ENCODE data around the gene USP25.

Gene USP25

DNA sequence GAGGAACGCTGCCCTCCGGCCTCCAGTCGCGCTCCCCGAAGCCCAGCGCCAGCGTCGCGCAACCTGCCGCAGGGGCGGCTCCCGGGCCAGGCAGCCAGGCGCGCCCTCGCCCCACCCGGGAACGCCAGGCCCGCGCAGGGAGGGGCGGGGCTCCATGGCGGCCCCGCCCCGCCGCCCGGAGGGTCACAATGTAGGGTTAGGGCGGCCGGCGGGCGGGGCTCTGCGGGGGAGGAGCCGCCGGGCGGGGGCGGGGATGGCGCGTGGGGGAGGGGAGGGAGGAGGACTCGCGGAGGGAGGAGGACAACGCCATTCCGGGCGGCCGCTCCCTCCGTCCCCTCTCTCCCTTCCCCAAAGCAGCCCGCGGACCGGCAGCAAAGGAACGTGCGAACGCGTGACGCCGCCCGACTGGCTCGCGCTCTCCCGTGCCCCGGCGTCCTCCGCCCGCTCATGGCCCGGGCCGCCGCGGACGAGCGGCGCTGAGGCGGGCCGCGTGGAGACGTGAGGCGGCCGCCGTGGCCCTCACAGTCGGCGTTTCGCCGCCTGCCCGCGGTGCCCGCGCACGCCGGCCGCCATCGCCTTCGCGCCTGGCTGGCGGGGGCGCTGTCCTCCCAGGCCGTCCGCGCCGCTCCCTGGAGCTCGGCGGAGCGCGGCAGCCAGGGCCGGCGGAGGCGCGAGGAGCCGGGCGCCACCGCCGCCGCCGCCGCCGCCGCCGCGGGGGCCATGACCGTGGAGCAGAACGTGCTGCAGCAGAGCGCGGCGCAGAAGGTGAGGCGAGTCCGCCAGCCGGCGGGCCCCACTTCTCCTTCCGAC, at the start of gene USP25:
Gene USP25 (plus strand): TSS at position 309 of the 810 bp plus-strand sequence. CDS start 412 bp downstream, at position 721.
- DNase-seq, result no peak

- no peak for DNase-seq
These were observed 47.4 kb upstream of the USP25 start for GRCh38 chr21:15682186-15682895.

DNA sequence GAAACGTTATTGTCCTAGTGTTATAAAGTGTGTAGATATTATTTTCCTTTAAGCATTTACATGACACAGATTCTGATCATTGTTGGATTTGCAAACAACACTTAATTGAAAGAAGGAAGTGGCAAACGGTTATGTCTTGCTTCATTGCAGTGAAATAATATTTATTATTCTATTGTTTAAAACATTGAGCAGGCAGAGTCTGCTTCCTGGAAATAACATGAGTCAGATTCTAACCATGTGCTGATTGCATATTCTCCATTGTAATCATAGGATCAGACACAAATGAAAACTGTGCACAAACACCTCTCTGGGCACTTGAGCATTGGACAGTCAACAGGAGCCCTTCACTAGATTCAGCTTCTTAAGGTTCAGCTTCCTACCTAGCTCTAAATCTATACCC, 46.8 kb upstream of the USP25 start:
- DNase-seq, result no peak

GRCh38 chr21:15686506-15686905, 43.3 kb upstream of the USP25 start:
- no peak for DNase-seq

- DNase-seq, result no peak
These were observed 42.6 kb upstream of the USP25 start for GRCh38 chr21:15687208-15687607.

- no peak for DNase-seq
These were observed 41.8 kb upstream of the USP25 start for GRCh38 chr21:15688016-15688415.

DNA sequence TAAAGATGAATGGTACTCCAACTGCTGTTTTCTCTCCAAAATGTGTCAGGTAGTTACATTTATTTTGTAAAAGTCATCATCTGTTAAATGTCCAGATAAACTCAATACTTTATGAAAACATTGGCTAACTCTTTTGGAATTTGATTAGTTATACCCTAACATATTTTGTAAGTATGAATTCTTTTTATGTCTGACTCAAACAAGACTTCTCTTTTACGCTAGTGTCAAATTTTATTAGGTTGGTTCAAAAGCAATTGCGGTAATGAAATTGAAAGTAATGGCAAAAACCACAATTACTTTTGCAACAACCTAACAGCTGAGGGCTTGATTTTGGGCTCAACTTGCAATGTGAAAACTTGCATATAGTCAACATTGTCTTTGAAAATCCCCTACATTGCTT, 41.0 kb upstream of the USP25 start:
- no peak for DNase-seq

DNA sequence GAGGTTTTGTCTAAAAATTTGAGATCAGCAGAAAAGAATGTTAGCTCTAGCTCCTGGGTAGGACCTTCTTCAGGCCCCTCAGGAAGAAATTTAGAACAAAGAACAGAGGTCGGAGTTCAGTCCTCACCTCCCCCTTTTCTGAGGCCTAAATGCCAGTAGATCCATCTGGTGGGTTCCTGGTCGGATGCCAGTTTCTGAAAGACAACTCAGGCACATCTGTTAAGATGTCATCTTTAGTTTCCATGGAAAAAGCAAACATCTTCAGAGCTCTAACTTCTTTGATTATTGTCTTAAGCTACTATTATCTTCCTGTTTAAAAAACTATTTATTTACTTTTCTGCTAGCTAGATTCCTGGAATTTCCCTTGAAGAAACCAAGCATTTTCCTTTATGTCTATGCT, 37.1 kb upstream of the USP25 start:
- no peak for DNase-seq

GRCh38 chr21:15695241-15695640, 34.5 kb upstream of the USP25 start:
- no peak for DNase-seq

GRCh38 chr21:15701830-15702229, 28.0 kb upstream of the USP25 start:
- DNase-seq, result no peak

DNA sequence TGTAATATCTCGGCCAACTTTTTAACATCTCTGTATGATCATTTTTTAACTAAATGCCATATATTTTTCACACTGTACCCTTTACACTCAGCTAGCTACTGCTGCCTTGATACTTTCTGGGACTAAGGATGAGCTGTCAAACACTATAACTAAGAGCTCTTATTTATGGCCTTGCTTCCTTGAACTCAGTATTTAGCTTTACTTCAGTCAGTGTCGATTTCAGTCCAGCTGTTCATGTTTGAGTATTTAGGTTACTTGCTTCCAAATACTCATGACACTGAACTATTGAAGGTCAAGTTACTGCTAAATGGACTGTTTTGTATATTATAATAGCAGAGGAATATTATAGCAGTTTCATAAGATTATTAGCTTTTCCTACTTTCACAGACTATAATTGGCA, 25.9 kb upstream of the USP25 start:
- no peak for DNase-seq

GRCh38 chr21:15706696-15707095, 23.1 kb upstream of the USP25 start:
- no peak for DNase-seq

GRCh38 chr21:15713412-15713811, 16.4 kb upstream of the USP25 start:
- DNase-seq, result no peak

DNA sequence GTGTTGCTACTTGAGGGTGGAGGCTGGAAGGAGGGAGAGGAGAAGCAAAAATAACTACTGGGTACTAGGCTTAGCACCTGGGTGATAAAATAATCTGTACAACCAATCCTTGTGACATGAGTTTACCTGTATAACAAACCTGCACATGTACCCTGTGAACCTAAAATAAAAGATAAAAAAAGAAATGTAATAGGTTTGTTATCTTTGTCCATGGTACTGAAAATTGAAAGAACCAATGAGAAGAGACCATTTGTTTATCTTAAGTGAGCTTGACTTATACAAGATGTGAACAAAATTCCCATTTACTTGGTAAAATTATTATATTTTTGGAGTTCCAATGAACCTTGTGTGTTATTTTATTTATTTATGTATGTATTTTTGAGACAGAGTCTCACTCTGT, 11.1 kb upstream of the USP25 start:
- DNase-seq, result no peak

- DNase-seq, result no peak
These were observed 9.8 kb upstream of the USP25 start for GRCh38 chr21:15719976-15720375.

- no peak for DNase-seq
These were observed 7.0 kb upstream of the USP25 start for GRCh38 chr21:15722591-15723324.

GRCh38 chr21:15725949-15726348, 3.8 kb upstream of the USP25 start:
- no peak for DNase-seq

GRCh38 chr21:15728046-15728445, 1.7 kb upstream of the USP25 start:
- DNase-seq, result no peak

- no peak for DNase-seq
These were observed 472 bp upstream of the USP25 start for GRCh38 chr21:15729346-15729673.

DNA sequence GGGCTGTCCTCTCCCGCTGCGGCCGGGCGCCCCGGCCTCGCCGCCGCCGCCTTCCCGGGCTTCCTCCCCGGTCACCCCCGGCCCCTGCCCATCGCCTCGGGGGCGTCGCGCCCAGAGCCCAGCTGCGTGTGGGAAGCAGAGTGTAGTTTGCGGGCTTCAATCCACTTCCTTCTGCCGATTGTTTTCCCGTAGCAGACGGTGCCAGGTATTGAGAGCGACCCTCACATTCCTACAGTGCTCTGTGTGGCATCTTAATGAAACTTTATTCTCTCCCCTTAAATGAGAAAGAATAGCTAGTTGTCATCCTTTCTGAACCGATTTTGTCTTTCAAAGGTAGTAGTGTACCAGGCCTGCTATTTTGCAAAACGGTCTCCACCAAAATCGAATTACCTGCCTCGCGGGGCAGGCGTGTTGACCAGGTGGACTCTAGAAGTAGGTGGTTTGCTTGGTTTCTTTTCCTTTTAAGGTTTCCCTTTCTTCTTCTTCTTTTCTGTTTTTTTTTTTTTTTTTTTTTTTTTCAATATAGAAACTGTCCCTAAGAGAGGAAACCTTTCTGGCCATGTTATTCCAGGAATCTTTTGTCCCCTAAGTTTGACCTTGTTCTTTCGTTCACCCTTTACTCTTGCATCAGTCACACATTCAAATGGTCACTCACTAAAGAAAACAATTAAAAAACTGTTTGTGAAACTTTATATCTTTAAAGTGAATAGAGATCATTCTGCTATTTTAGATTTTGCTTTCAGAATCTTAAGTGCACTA, 881 bp downstream of the USP25 start:
- DNase-seq, result no peak

GRCh38 chr21:15731243-15731613, 1.4 kb downstream of the USP25 start:
- DNase-seq, result no peak

DNA sequence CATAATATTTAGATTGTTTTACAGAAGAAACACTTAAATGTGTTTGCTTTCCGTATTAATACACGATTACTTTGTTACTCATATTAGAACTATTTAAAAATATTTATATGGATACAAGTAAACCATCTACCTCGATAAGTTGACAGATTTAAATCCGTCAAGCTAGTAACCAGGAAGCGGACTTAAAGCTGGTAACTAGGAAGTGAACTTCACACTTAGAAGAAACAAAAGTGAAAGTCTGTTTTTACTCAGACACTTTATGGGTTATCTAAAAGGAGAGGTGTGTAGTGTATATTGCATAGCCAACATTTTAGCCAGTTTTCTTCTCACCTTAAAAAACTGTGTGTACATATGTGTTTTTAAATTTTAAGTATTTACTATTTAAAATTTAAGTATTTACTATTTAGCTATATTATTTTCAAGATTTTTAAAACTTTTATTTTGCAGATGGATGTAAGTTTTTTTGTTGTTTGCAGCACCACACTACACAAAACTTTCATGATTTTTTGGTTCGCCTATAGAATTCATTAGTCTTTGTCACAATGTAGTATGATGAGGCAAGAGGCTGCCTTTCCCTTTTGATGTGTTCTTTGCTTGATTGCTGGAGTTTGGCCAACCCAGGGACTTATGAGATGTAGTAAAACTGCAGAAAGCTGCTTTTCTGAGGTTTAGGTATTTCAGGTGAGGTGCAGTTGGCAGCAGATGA, 2.7 kb downstream of the USP25 start:
- DNase-seq, result no peak

DNA sequence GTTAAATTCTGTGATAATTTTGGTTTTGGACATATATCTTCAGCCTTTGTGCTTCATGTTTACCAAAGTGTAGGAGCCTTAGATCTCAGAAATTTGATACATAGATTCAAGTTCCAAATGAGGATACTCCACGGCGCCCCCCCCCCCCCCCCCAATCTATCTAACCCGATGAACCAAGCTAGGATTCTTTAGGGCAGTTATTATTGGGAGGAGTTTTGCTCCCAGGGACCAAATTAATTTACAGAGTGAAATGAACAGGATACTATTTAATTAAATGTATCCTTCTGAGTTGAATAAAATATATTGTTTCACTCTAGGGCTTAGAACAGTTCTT, 3.2 kb downstream of the USP25 start:
- DNase-seq, result no peak

All from SHP77 (cell line).